HG03064 (cell line): ENCODE data around the gene FGFR4.

Source experiments
- ATAC-seq: cut with Tn5 transposase; IDR thresholded peaks from one replicate; pipeline ENCODE4 v1.9.1; 2021; ENCODE audit warnings: low read depth; ENCODE audit not compliant: unreplicated experiment

FGFR4 gene

GRCh38 chr5:177131019-177131320, 44.3 kb downstream of the FGFR4 start:
- ATAC-seq: no peak

GRCh38 chr5:177131352-177132135, 44.8 kb downstream of the FGFR4 start:
- no peak for ATAC-seq

GRCh38 chr5:177132136-177133095, 45.7 kb downstream of the FGFR4 start:
- no peak for ATAC-seq

GRCh38 chr5:177133096-177133852, 46.6 kb downstream of the FGFR4 start, which contains the start of gene NSD1:
Gene NSD1, plus strand, starts transcription at chr5:177133773. Its CDS starts 1,331 bp downstream, at chr5:177135104.
- peak; percentile 45 for ATAC-seq

- ATAC-seq: peak; percentile 24
Observed at GRCh38 chr5:177133853-177134696, 47.4 kb downstream of the FGFR4 start.

GRCh38 chr5:177134697-177135225, 48.0 kb downstream of the FGFR4 start:
- ATAC-seq: no peak

GRCh38 chr5:177140312-177140711, 53.6 kb downstream of the FGFR4 start:
- no peak for ATAC-seq

- ATAC-seq: no peak
Observed at GRCh38 chr5:177141496-177141895, 54.8 kb downstream of the FGFR4 start.

GRCh38 chr5:177142098-177142611, 55.4 kb downstream of the FGFR4 start:
- no peak for ATAC-seq

- no peak for ATAC-seq
Observed at GRCh38 chr5:177142778-177143177, 56.1 kb downstream of the FGFR4 start.

GRCh38 chr5:177146891-177147638, 60.4 kb downstream of the FGFR4 start:
- no peak for ATAC-seq
